Ovary (tissue), 3 donors: ENCODE data around the gene IRF3.

ENCODE experiments used
- POLR2A ChIP-seq: fragments of 450-650 bp; IDR thresholded peaks from one replicate; pipeline ENCODE4 v1.6.1; 2017; ENCODE audit warnings: antibody characterized with exemption, mild to moderate bottlenecking, moderate library complexity
- TF ChIP-seq, protein P1 (sequence below), 3 donors: fragments of 450-650 bp in 2 of 3; fragments of 200-600 bp in 1 of 3; IDR thresholded peaks; one replicate each; pipeline versions ENCODE4 v1.5.1 to v1.8.0; 2016 to 2022; ENCODE audit warnings: antibody characterized with exemption in 3 of 3, mild to moderate bottlenecking in 1 of 3
- donor health status: DM: no; HTN: no; CAD: no.

DNA sequence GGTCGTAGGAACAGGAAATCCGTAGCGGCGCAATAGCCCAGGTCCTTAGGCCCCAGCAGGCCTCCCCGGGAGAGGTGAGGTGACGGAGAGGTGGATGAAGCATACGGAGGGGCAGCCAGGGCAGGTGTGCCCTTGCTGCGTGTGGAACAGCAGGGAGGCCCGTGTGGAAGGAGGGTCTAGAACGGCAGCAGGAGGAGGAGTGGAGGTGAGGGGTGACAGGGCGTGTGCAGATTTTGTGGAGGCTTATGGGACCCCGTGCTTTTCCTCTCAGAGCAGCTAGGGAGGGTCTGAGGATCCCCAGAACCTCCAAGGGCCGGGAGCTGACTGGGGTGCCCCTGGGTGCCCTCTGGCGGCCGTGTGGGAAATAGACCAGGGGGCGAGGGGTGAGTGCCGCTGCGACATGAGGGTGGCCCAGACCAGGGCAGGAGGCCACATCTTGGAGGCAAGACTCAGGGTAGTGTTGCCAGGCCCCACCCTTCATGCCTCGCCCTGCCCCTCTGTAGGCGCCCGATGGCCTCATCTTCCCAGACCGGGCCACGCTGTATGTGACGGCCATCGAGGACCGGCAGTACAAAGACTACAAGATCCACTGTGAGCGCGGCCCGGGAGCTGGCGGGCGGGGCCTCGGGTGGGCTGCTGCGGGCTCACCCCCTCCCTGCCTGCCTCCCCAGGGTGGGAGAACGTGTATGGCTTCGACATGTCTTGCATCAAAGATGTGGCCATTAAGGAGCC is 18.8 kb upstream of the IRF3 start:
- TF ChIP-seq, protein P1, sequence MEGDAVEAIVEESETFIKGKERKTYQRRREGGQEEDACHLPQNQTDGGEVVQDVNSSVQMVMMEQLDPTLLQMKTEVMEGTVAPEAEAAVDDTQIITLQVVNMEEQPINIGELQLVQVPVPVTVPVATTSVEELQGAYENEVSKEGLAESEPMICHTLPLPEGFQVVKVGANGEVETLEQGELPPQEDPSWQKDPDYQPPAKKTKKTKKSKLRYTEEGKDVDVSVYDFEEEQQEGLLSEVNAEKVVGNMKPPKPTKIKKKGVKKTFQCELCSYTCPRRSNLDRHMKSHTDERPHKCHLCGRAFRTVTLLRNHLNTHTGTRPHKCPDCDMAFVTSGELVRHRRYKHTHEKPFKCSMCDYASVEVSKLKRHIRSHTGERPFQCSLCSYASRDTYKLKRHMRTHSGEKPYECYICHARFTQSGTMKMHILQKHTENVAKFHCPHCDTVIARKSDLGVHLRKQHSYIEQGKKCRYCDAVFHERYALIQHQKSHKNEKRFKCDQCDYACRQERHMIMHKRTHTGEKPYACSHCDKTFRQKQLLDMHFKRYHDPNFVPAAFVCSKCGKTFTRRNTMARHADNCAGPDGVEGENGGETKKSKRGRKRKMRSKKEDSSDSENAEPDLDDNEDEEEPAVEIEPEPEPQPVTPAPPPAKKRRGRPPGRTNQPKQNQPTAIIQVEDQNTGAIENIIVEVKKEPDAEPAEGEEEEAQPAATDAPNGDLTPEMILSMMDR (IDR thresholded peaks at IDR 0.05): no peak
- TF ChIP-seq POLR2A: no peak
